ENCODE data around the gene TSPAN14. TPM values are rescaled to one million over a fixed set of nuclear protein-coding genes. Genes with fewer than 3 reads are reported as not detected.

The TSPAN14 gene
- total RNA-seq, 2 experiments from 2014 or later: 98.8 to 112 TPM

DNA sequence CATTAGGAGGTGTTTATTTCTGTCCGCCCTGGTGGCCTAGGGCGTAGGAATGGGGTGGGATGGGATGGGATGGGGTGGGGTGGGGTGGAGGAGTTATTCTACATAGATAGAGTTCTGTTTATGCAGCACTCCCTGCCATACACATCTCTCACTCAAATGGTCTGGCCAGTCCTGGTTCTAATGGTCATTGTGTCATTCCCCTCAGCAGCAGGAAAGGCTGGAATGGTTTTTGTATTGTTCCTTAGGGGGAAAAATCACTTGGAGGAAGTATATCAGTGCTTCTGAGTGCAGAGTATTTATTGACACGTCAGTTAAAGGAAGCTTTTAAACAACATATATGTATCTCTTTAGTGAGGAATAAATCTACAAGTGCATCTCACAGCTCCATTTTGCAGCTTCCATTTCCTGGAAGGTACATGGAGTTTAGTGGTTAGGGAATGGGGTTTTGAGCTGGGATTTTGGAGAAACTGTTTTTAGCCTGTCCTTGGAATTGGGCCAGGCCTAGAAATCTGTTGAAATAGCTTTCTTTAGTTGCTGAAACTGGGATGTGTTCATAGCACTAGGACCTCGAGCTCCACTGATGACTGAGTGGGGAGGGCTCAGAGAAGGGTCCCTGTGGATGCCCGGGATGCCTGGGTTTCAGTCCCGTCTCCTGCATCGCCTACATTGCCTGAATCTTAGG lies 8.3 kb downstream of the TSPAN14 start:
- Mint-ChIP-seq H3K9me3 (no peaks in the 10 kb centered on the region), H3K27ac (peak overlapping the region; percentile 68), H3K36me3 (peaks cover 24% of the 10 kb centered on the region), H3K27me3 (no peaks in the 10 kb centered on the region), H3K4me3 (peak overlapping the region; percentile 55), H3K4me1 (peaks cover 92% of the 10 kb centered on the region)
- ATAC-seq (ENCODE audit: low read depth): no peak
- POLR2A ChIA-PET: interaction anchor here (1.0 to 14.2 kb wide), 4 partner anchors 10 to 39 kb away, joined by 3 to 150 read pairs (median 15); no protein-coding TSS in a partner anchor
- no peak for DNase-seq

DNA sequence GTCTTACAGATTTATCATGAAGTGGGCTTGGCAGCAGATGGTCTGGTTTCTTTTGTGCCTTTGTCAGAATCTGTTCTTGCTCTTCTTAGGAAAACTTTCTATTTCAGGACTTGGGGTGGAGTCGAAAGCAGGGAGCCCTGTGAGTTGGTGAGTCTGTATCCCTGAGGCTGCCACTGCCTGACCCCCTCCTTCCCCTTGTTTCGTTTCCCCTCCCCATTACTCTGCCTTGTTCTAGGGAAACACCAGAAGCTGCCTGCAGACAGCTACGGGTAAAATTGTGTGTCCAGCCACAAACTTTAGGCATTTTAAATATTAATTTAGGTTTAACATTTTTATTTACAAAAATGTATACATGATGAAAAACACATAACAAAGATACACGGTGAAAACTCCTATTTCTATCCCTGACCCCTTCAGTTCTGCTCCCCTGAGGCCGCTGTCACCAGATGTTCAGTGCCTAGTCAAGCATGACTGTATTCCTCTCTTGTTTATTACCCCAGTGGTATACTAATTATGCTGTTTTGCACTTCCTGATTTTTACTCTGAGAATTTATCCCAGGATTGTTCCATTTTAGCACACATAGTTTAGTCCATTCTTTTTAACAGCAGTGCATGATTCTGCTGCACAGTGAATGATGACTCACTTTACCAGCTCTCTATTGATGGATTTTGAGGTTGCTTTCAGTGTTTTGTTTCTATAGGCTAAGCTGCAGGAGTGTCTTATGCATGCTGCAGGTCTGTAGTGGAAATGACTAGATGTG lies 9.1 kb downstream of the TSPAN14 start:
- ATAC-seq (ENCODE audit: low read depth) (no peak), DNase-seq (no peak)
- Mint-ChIP-seq H3K4me1 (peaks cover 90% of the 10 kb centered on the region), H3K27ac (peak overlapping the region; percentile 93), H3K36me3 (peaks cover 20% of the 10 kb centered on the region), H3K4me3 (peak overlapping the region; percentile 81), H3K9me3 (no peaks in the 10 kb centered on the region), H3K27me3 (no peaks in the 10 kb centered on the region)
- POLR2A ChIA-PET: interaction anchor here (0.9 to 14.2 kb wide), 10 partner anchors 8 to 48 kb away, joined by 3 to 150 read pairs (median 6); partner anchors contain the start of gene TSPAN14

DNA sequence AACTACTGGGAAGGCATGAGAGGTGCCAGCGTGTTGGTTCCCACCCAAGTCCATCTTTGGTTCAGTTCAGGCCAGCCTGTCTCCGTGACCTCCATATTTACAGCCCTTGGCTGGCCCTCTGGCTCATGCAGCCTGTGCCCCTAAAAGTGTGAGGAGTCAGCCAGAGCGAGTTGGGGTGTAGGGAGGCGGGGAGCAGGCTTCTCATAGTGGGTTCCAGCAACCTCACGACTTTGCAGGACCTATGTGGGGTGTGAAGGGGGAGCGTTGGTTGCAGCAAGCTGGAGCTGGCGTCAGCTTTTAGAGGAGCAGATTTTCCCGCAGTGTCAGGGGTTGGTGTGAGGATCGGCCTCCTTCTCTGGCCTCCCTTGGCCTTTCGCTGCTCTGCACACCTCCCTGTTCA lies 9.8 kb downstream of the TSPAN14 start:
- H3K27ac Mint-ChIP-seq: peak overlapping the region; percentile 93
- DNase-seq: no peak
- H3K4me1 Mint-ChIP-seq: peaks cover 89% of the 10 kb centered on the region
- POLR2A ChIA-PET: interaction anchor here (0.9 to 14.2 kb wide), 9 partner anchors 8 to 47 kb away, joined by 3 to 150 read pairs (median 6); partner anchors contain the start of gene TSPAN14
- peaks cover 21% of the 10 kb centered on the region for H3K36me3 Mint-ChIP-seq
- no peaks in the 10 kb centered on the region for H3K9me3 Mint-ChIP-seq
- peak overlapping the region; percentile 81 for H3K4me3 Mint-ChIP-seq
- H3K27me3 Mint-ChIP-seq: no peaks in the 10 kb centered on the region
- ATAC-seq (ENCODE audit: low read depth): no peak

DNA sequence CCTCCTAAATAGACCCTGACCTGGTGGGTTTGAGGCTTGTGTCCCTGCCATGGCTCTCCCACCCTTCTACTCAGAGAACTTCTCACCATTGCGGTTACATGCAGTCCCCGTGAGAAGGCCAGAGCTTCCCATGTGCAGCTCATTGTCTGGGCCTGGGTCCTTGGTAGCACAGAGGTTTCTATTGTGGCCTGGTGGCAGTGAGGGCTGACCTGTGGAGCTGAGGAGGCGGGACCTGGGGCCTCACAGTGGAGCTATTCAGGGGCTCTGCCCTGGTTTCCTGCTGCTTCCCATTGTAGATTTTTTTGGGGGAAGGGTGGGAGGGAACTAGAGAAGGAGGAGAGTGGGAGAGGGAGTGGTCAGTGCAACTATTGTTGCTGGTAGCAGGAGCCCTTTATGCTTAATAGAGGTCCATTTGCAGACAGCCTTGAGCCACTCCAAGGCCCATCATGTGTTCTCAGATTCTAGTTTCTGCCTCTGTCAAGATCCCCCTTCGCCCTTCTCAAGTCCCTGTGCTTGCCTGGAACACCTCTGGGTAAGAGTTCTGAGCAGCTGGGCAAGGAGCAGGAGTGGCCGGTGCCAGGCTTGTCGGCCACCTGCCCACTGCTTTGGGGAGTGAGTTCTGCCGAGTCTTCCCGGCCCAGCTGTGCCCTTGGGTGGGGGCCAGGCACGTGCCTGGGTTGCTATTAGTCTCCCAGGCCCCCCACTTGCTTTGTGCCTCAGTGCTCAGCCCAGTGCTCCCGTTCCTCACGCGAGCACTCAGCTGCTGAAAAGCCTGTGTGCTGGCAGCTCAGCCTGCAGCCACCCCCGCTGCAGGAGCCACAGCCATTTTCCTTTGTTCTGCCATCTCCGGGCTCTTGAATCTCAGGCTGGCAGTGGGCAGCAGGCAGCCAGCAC lies 10.7 kb downstream of the TSPAN14 start:
- POLR2A ChIA-PET: interaction anchor here (0.6 to 14.2 kb wide), 12 partner anchors 7 to 62 kb away, joined by 3 to 150 read pairs (median 4); partner anchors contain the start of gene TSPAN14
- Mint-ChIP-seq H3K4me3 (peak overlapping the region; percentile 81), H3K4me1 (peaks cover 87% of the 10 kb centered on the region), H3K9me3 (no peaks in the 10 kb centered on the region), H3K27ac (peak overlapping the region; percentile 93), H3K27me3 (no peaks in the 10 kb centered on the region), H3K36me3 (peaks cover 23% of the 10 kb centered on the region)
- DNase-seq (no peak), ATAC-seq (ENCODE audit: low read depth) (peak; percentile 6)

DNA sequence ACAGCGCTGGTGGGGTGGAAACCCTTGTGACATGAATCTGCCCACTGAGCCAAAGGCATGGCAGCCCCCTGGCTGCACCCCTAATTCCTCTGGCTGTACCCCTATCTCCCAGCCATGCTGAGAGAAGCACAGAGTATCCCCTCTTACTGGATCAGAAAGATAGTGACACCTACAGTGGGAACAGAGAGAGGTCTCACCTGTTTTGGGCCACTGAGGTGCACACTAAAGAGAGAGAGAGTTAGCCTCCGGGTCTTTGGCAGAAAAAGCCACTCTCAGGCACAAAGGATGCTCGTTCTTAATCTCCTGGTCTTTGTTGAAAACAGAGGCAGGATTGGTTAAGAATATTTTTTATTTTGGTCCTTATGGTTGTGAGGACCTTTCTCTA lies 11.3 kb downstream of the TSPAN14 start:
- peaks cover 27% of the 10 kb centered on the region for H3K36me3 Mint-ChIP-seq
- peak overlapping the region; percentile 93 for H3K27ac Mint-ChIP-seq

DNA sequence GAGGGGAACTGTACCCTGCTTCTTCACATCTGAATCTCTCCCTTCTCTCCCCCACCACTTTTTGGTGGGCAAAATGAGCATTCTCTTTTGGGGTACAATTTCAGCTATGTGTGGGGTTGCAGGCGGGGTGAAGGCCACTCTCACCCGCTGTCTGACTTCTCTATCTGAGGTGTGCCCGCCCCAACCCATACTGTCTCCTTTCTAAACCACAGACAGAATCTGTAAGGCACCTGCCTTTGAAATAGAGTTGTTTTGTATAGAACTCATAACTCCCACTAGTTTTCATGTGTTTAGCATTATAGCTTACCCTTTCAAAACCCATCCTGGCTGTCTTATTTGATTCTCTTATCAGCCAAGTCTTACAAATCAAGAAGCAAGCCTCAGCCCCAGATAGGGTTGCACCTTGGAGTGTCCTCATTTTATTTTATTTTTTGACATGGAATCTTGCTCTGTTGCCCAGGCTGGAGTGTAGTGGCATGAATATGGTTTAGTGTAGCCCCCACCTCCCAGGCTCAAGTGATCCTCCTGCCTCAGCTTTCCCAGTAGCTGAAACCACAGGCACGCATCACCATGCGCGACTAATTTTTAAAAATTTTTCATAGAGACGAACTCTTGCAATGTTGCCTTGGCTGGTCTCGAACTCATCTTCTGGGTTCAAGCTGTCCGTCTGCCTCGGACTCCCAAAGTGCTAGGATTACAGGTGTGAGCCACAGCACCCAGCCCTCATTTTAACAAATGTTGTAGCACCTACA lies 11.9 kb downstream of the TSPAN14 start:
- H3K4me3 Mint-ChIP-seq: peak overlapping the region; percentile 81
- ATAC-seq (ENCODE audit: low read depth): peak; percentile 44
- no peak for DNase-seq
- no peaks in the 10 kb centered on the region for H3K27me3 Mint-ChIP-seq
- peak overlapping the region; percentile 93 for H3K27ac Mint-ChIP-seq
- no peaks in the 10 kb centered on the region for H3K9me3 Mint-ChIP-seq
- POLR2A ChIA-PET: interaction anchor here (0.6 to 14.2 kb wide), 7 partner anchors 8 to 63 kb away, joined by 3 to 150 read pairs (median 5); no protein-coding TSS in a partner anchor
- peaks cover 85% of the 10 kb centered on the region for H3K4me1 Mint-ChIP-seq
- H3K36me3 Mint-ChIP-seq: peaks cover 23% of the 10 kb centered on the region

More for the DNA sequence above, 11.3 kb downstream of the TSPAN14 start:
- Mint-ChIP-seq H3K4me3 (peak overlapping the region; percentile 81), H3K27me3 (no peaks in the 10 kb centered on the region), H3K4me1 (peaks cover 85% of the 10 kb centered on the region), H3K9me3 (no peaks in the 10 kb centered on the region)
- peak; percentile 10 for ATAC-seq (ENCODE audit: low read depth)
- DNase-seq: no peak
- POLR2A ChIA-PET: interaction anchor here (0.6 to 14.2 kb wide), 9 partner anchors 7 to 64 kb away, joined by 3 to 150 read pairs (median 4); no protein-coding TSS in a partner anchor

DNA sequence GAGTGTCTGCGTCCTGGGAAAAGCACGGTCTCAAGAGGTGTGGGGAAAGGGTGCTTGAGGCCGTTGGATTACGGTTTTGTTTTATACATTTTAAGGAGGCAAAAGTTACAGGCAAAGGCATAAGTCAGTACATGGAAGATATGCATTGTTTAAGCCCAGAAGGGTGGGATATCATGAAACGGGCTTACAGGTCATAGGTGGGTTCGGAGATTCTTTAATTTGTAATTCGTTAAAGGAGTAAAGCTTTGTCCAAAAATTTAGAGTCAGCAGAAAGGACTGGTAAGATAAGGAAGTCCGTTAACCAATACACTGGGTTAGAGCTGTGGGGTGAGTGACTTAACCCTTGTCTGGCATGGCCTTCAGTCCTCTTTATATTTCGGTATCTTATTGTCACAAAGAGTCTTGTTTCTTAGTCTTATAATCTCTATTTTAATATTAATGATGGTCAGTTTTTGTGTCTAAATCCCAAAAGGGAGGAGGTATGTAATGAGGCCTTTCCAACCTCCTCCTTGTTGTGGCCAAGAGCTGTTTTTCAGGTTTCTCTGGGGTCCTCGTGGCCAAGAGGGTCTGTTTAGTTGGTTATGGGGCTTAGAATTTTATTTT lies 12.7 kb downstream of the TSPAN14 start:
- Mint-ChIP-seq H3K4me3 (peak overlapping the region; percentile 81), H3K27ac (peak overlapping the region; percentile 93), H3K36me3 (peaks cover 23% of the 10 kb centered on the region), H3K4me1 (peaks cover 85% of the 10 kb centered on the region), H3K9me3 (no peaks in the 10 kb centered on the region), H3K27me3 (no peaks in the 10 kb centered on the region)
- POLR2A ChIA-PET: interaction anchor here (1.0 to 14.2 kb wide), 6 partner anchors 8 to 63 kb away, joined by 3 to 150 read pairs (median 8); no protein-coding TSS in a partner anchor
- no peak for ATAC-seq (ENCODE audit: low read depth)
- DNase-seq: no peak

DNA sequence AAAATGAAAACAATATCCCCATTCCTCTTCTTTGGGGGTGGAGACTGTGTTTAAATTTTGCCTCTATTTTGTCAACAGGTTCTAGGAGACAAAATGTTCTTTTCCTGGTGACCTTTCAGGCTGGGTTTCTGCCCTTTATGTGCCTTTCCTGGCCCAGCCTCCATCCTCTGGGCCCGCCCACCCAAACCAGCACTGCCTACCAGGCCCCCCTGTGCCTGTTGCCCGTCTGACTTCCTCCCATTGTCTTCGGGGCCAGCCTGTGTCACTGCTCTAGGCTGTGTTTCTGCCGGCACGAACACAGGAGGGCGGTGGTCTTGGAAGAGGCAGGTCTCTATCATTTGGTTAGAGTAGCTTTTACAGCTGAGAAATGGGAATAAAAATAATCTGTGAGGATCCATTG lies 13.9 kb downstream of the TSPAN14 start:
- ATAC-seq (ENCODE audit: low read depth) (peak; percentile 53), DNase-seq (no peak)
- POLR2A ChIA-PET: interaction anchor here (0.7 to 14.2 kb wide), 7 partner anchors 10 to 36 kb away, joined by 4 to 150 read pairs (median 9); no protein-coding TSS in a partner anchor
- peaks cover 29% of the 10 kb centered on the region for H3K36me3 Mint-ChIP-seq
- H3K9me3 Mint-ChIP-seq: no peaks in the 10 kb centered on the region
- H3K4me3 Mint-ChIP-seq: peak overlapping the region; percentile 81
- H3K4me1 Mint-ChIP-seq: peaks cover 88% of the 10 kb centered on the region
- no peaks in the 10 kb centered on the region for H3K27me3 Mint-ChIP-seq
- peak overlapping the region; percentile 93 for H3K27ac Mint-ChIP-seq

DNA sequence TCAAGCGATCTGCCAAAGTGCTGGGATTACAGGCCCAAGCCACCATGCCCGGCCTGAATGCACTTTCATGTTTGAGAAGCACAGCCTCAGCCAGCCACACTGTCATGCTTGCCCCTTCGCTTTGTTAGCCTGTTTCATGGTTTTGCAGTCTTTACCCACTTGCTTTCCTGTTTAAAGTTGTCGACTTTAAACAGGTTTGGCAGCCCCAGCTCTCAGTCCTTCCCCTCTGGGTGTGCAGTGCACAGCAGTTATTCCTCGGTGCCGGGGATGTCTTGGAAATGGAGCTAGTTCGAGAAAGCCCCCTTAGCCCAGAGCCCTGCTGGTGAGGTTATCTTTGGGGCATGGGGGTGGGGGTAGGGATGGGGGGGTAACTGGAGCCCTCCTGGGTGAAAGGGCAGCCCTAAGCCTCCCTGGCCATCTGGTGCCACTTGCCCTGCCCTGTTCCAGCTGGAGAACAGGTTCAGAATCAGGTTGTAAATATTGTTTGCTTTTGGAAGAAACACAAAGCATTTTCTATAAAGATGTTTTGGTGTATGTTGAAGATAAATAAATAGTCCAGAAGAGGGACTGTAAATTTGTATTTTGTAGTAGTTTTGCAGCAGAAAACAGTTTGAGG lies 14.8 kb downstream of the TSPAN14 start:
- POLR2A ChIA-PET: interaction anchor here (0.8 to 14.2 kb wide), 7 partner anchors 9 to 43 kb away, joined by 3 to 150 read pairs (median 4); no protein-coding TSS in a partner anchor
- Mint-ChIP-seq H3K4me1 (peaks cover 87% of the 10 kb centered on the region), H3K27ac (peak overlapping the region; percentile 93), H3K36me3 (peaks cover 25% of the 10 kb centered on the region), H3K4me3 (peak overlapping the region; percentile 81), H3K9me3 (no peaks in the 10 kb centered on the region), H3K27me3 (no peaks in the 10 kb centered on the region)
- ATAC-seq (ENCODE audit: low read depth) (peak; percentile 9), DNase-seq (no peak)

DNA sequence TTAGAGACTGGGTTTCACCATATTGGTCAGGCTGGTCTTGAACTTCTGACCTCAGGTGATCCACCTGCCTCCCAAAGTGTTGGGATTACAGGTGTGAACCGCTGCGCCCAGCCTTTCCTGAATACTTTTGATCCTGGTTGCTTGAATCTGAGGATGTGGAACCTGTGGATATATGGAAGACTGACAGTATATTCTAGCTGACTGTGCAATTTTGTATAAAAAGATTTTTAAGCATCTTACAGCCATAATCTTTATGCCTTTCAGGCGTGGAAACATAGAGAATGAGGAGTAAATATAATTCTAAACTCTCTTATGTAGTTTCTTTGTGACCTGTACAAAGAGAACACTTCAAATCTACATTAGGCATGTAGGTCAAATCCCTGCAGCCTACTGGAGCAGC lies 16.2 kb downstream of the TSPAN14 start:
- H3K36me3 Mint-ChIP-seq: peaks cover 35% of the 10 kb centered on the region
- no peak overlapping the region for H3K27ac Mint-ChIP-seq
- POLR2A ChIA-PET: interaction anchor here (1.0 to 14.2 kb wide), 4 partner anchors 7 to 41 kb away, joined by 3 to 150 read pairs (median 46); no protein-coding TSS in a partner anchor
- peak overlapping the region; percentile 44 for H3K4me3 Mint-ChIP-seq
- DNase-seq (no peak), ATAC-seq (ENCODE audit: low read depth) (no peak)
- no peaks in the 10 kb centered on the region for H3K9me3 Mint-ChIP-seq
- H3K27me3 Mint-ChIP-seq: no peaks in the 10 kb centered on the region
- peaks cover 85% of the 10 kb centered on the region for H3K4me1 Mint-ChIP-seq

DNA sequence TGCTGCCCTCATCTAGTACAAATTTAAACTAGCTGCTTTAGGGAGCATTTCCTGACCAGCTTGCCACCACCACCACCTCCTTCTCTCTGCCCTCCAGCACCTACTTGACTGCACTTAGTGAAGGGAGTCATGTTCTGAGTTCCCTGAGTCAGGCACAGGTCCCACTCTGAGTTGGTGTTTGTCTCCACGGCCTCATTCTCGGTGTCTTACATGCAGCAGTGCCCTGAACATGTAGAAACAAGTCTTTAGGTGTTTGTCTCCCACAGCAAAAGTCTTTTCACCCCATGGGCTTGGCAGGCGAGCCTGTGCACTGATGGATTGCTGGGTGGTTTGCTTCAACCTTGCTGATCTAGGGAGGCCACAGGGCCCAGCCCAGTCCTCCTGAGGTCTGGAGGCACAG lies 16.9 kb downstream of the TSPAN14 start:
- peak overlapping the region; percentile 90 for H3K27ac Mint-ChIP-seq
- POLR2A ChIA-PET: interaction anchor here (0.6 to 14.2 kb wide), 5 partner anchors 8 to 283 kb away, joined by 3 to 150 read pairs (median 17); no protein-coding TSS in a partner anchor
- DNase-seq: no peak
- H3K4me3 Mint-ChIP-seq: peak overlapping the region; percentile 74
- peaks cover 81% of the 10 kb centered on the region for H3K4me1 Mint-ChIP-seq
- no peaks in the 10 kb centered on the region for H3K27me3 Mint-ChIP-seq
- no peaks in the 10 kb centered on the region for H3K9me3 Mint-ChIP-seq
- peaks cover 36% of the 10 kb centered on the region for H3K36me3 Mint-ChIP-seq
- ATAC-seq (ENCODE audit: low read depth): peak; percentile 4
